OCI-LY3 (cell line): Measurements from ENCODE around the gene CELA3B.

Source experiments
- H2AFZ ChIP-seq: fragments of 200-600, 300-600 bp; shearing (Covaris generic); 2 replicates; pipeline ENCODE4 v1.6.0; 2014; ENCODE audit warnings: antibody characterized with exemption, low read depth, low read length
- H3K27ac ChIP-seq: fragments of 200-600, 300-600 bp; sonication (generic); 2 replicates; pipeline ENCODE4 v1.5.1; 2014; ENCODE audit warnings: mild to moderate bottlenecking, low read length, moderate library complexity, mixed read lengths
- H3K27me3 ChIP-seq: fragments of 200-600, 300-600 bp; sonication (generic); 2 replicates; pipeline ENCODE4 v1.6.1; 2014; ENCODE audit warnings: low read depth, low read length, mixed read lengths
- H3K36me3 ChIP-seq: fragments of 200-600, 300-600 bp; sonication (generic); replicated peaks from 2 replicates; pipeline ENCODE3; 2014; ENCODE audit warnings: low read depth, low read length, mixed read lengths
- H3K4me1 ChIP-seq: fragments of 300-600, 200-600 bp; sonication (generic); 2 replicates; pipeline ENCODE4 v1.6.1; 2014; ENCODE audit warnings: low read length, mixed read lengths
- H3K4me2 ChIP-seq: fragments of 200-600, 300-600 bp; sonication (generic); 2 replicates; pipeline ENCODE4 v1.6.1; 2014; ENCODE audit warnings: low read length, mixed read lengths
- H3K4me3 ChIP-seq: fragments of 300-600, 200-600 bp; sonication (generic); 2 replicates; pipeline ENCODE4 v1.5.1; 2014; ENCODE audit warnings: antibody characterized with exemption, mild to moderate bottlenecking, low read length, moderate library complexity
- H3K79me2 ChIP-seq: fragments of 300-600, 200-600 bp; shearing (Covaris generic); 2 replicates; pipeline ENCODE4 v1.6.1; 2014; ENCODE audit warnings: mild to moderate bottlenecking, low read length, mixed read lengths
- H3K9ac ChIP-seq: fragments of 300-600, 200-600 bp; shearing (Covaris generic); 2 replicates; pipeline ENCODE4 v1.6.0; 2014; ENCODE audit warnings: mild to moderate bottlenecking, low read length, moderate library complexity
- H3K9me3 ChIP-seq: fragments of 200-600, 300-600 bp; shearing (Covaris generic); 2 replicates; pipeline ENCODE4 v1.6.1; 2014; ENCODE audit warnings: low read length, mixed read lengths; ENCODE audit not compliant: insufficient read depth
- H4K20me1 ChIP-seq: fragments of 200-600, 300-600 bp; sonication (generic); 2 replicates; pipeline ENCODE4 v1.6.1; 2016; ENCODE audit warnings: low read length, mixed read lengths; ENCODE audit not compliant: insufficient read depth
- EZH2phosphoT487 ChIP-seq: fragments of 200-600 bp; shearing (Covaris generic); IDR thresholded peaks from 2 replicates; pipeline ENCODE4 v1.6.1; 2018; ENCODE audit warnings: antibody characterized with exemption, mixed run types, low read depth
- TF ChIP-seq, protein P1 (sequence below): fragments of 200-600, 300-600 bp; sonication (generic); IDR thresholded peaks from 2 replicates; pipeline ENCODE4 v1.5.1; 2014; ENCODE audit warnings: antibody characterized with exemption, low read length, low read depth

Gene CELA3B

DNA sequence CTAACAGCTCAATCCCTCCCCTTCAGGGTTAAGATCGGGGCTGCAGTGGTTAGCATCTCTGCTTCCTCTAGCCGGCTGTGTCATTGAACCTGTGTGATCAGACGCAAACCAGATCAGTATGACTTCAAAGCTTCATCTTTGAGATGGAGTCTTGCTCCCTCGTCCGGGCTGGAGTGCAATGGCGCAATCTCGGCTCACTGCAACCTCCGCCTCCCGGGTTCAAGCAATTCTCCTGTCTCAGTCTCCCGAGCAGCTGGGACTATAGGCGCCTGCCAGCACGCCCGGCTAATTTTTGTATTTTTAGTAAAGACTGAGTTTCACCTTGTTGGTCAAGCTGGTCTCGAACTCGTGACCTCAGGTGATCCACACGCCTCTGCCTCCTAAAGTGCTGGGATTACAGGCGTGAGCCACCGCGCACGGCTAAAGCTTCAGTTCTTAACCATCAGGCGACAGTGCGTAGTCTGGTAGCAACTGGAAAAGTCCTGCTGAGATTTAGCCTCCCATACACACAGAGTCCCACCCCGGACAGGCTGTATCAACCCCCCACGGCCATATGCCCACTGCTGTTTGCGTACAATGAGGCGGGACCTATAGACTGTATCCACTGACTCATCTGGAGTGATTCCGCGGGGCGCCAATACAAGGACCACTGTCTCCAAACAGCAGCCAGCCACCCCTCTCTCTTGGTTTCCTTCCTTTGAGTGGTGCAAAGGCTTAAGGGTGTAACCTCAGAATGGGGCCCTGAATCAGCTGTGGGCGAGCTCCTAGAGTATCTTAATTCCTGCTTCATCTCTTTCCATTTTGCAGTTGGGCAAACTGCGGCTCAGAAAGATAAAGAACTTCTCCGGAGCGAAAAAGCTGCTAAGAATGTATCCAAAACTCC is 47.9 kb downstream of the CELA3B start:
- Histone ChIP-seq H3K4me2 (peak overlapping the region; percentile 97), H3K36me3 (no peaks in the 10 kb centered on the region), H3K27ac (peak overlapping the region; percentile 93), H4K20me1 (no peaks in the 10 kb centered on the region), H3K4me3 (peak overlapping the region; percentile 92), H3K9me3 (no peaks in the 10 kb centered on the region), H3K4me1 (peaks cover 23% of the 10 kb centered on the region), H3K27me3 (no peaks in the 10 kb centered on the region), H2AFZ (peak overlapping the region; percentile 66), H3K79me2 (peaks cover 8% of the 10 kb centered on the region; the same call in 1 of the 2 replicates), H3K9ac (peak overlapping the region; percentile 99)
- TF ChIP-seq, protein P1, sequence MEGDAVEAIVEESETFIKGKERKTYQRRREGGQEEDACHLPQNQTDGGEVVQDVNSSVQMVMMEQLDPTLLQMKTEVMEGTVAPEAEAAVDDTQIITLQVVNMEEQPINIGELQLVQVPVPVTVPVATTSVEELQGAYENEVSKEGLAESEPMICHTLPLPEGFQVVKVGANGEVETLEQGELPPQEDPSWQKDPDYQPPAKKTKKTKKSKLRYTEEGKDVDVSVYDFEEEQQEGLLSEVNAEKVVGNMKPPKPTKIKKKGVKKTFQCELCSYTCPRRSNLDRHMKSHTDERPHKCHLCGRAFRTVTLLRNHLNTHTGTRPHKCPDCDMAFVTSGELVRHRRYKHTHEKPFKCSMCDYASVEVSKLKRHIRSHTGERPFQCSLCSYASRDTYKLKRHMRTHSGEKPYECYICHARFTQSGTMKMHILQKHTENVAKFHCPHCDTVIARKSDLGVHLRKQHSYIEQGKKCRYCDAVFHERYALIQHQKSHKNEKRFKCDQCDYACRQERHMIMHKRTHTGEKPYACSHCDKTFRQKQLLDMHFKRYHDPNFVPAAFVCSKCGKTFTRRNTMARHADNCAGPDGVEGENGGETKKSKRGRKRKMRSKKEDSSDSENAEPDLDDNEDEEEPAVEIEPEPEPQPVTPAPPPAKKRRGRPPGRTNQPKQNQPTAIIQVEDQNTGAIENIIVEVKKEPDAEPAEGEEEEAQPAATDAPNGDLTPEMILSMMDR, result peak; percentile 18; the same call in 1 of the 2 replicates
- TF ChIP-seq EZH2phosphoT487, result no peak

DNA sequence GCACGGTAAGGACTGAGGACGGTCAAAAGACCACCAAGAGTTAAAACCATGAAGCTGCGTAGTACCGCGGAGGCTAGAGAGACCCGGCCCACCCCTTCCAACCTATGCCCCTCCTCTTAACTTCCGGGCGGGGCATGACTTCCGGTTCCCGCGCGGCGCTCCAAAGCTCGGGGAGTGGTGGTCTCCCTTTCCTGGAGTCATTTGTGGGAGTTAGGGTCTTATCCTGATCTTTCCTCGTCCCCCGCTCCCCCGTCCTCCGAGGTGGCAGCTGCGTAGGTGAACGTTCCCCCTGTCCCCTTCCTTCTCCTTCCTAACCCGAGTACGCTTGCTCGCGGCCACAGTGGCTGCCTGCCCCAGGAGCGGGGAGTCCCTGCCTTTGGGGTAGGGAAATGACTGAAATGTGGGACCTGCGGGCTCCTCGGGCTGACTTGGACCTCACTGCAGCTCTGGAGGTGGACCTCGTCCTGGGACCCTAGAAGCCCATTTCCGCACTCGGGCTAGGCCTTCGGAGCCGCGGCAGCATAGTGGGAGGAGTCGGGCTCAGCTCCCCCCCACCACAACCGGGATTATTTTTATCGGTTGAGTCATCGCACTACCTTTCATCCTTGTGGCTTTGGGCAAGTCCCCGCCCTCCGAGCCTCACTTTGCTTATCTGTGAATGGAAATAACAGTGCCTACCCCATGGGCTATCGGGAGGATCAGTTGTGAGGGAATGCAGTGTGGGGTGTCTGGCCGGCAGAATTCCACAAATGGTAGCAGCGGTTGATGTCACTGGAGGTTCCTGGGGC is 48.7 kb downstream of the CELA3B start:
- Histone ChIP-seq H3K9ac (peak overlapping the region; percentile 99), H3K9me3 (no peaks in the 10 kb centered on the region), H4K20me1 (no peaks in the 10 kb centered on the region), H3K4me2 (peak overlapping the region; percentile 97), H3K4me1 (peaks cover 23% of the 10 kb centered on the region), H3K4me3 (peak overlapping the region; percentile 92), H3K36me3 (no peaks in the 10 kb centered on the region), H3K27ac (peak overlapping the region; percentile 93), H3K27me3 (no peaks in the 10 kb centered on the region), H3K79me2 (peaks cover 8% of the 10 kb centered on the region; the same call in 1 of the 2 replicates), H2AFZ (peak overlapping the region; percentile 55)
- TF ChIP-seq EZH2phosphoT487, result no peak
- TF ChIP-seq, protein P1, result no peak

DNA sequence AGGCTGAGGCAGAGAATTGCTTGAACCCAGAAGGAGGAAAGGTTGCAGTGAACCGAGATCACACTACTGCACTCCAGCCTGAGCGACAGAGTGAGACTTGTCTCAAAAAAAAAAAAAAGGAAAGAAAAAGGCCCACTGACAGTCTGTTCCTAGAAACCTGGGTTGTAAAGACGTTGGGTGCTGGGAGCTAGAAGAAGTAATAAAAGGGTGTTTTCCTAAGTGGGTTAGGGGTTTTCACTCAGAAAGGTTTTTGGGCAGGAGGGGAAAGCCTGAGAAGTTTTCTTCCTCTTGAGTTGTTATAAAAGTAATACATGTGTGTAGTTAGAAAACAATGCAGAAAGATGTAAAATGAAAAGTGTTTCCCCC is 50.1 kb downstream of the CELA3B start:
- no peaks in the 10 kb centered on the region for H3K9me3 ChIP-seq
- H3K4me2 ChIP-seq, result peak overlapping the region; percentile 97
- no peak overlapping the region for H2AFZ ChIP-seq
- H3K36me3 ChIP-seq, result no peaks in the 10 kb centered on the region
- peak overlapping the region; percentile 99; the same call in 1 of the 2 replicates for H3K9ac ChIP-seq
- no peaks in the 10 kb centered on the region for H3K27me3 ChIP-seq
- H3K27ac ChIP-seq, result peak overlapping the region; percentile 93
- H4K20me1 ChIP-seq, result no peaks in the 10 kb centered on the region
- peaks cover 32% of the 10 kb centered on the region for H3K4me1 ChIP-seq
- TF ChIP-seq, protein P1, result no peak
- TF ChIP-seq EZH2phosphoT487, result no peak
- H3K79me2 ChIP-seq, result peaks cover 8% of the 10 kb centered on the region; the same call in 1 of the 2 replicates
- peak overlapping the region; percentile 92 for H3K4me3 ChIP-seq

DNA sequence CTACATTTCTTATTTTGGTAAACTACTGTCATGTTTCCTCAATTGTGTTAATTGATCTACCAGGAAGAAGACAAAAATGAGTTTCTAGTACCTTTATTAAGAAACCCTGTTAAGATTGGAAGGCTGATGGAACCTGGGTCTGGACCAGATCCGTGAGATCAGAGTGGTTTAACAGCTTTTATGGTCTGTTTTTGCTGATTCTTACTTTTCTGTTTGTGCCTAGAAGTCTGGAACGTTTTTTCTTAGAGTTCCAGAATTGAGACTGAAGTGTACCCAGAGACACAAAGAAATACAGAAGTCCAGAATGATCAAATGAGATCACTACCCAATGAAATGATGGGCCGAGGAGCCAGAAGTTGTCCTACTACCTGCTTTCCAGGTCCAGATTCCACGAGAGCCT is 53.2 kb downstream of the CELA3B start:
- Histone ChIP-seq H3K9ac (no peak overlapping the region), H3K27me3 (no peaks in the 10 kb centered on the region), H3K4me1 (peaks cover 26% of the 10 kb centered on the region), H3K36me3 (no peaks in the 10 kb centered on the region), H3K9me3 (no peaks in the 10 kb centered on the region), H4K20me1 (no peaks in the 10 kb centered on the region), H3K4me2 (no peak overlapping the region), H3K79me2 (peaks cover 8% of the 10 kb centered on the region; the same call in 1 of the 2 replicates), H3K27ac (no peak overlapping the region), H2AFZ (no peak overlapping the region), H3K4me3 (no peak overlapping the region)
- TF ChIP-seq EZH2phosphoT487, result no peak
